SIG-M5 treated with dmso at 0.1 percent for 504 hours (cell line): ENCODE measurements around the gene KHDRBS2.
A peak's percentile ranks its signal among the peaks of the same experiment; 100 is the strongest.

Source experiments
- DNase-seq: peaks from one replicate; lab custom pipeline; 2025; ENCODE audit not compliant: unreplicated experiment; lab: John Stamatoyannopoulos, UW

Gene KHDRBS2

DNA sequence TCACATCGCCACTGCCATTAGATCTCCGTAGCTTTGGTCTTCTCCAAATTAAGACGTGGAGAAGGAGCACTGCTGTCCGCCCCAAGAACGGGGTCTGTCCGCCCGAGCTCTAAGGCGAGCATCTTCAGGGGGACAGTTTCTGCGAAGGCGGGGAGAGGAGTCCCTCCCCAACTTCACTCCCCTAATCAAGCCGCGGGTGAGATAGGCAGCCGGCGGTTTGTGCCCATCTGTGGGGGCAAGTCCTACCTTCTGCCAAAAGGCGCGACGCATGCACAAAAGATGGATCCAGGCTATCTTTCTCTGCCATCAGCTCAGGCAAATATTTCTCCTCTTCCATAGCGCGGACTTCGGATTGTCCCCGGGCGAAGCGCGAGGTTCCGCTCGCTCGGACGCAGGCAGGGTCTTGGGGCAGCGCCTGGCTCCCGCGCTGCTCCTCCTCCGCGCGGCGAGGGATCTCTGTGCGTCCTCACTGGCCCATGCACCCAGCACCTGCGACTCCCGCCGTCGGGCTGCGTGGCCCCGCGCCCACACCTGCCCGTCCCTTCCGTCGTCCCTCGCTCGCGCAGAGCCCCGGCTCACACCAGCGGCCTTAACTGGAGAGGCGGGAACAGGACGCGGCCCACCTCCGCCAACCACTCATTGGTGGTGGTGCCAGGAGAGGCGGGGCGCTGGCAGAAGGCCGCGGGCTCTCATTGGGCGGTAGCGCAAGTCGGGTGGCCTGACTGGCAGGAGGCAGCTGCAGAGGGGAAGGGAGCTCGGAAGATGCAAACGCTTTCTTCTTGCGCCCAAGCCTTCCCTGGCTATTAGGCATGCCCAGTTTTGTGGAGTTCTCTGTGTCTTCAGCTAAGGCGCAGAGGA, at the start of gene KHDRBS2:
TSS of gene KHDRBS2 (minus strand) at position 614 of the 858 bp plus-strand sequence.
- DNase-seq, result no peak

DNA sequence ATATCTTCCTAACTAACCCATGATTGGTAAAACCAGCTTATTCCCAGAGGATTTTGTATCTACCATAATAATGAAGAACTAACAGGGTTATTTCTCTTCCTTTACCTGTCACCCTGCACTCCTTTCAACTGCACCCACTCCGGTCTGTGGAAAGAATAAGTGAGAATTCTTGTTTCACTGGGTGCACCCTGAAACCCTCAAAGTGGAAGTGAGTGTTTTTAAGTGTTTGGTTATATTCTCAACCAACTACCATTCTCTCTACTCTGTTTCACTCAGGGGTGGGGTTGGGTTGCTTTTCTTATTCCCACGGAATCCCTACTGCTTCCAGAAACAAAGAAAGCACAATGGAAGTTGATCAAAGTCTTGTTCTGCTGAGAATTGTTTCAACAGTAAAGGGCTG, 42.6 kb upstream of the KHDRBS2 start:
- no peak for DNase-seq

DNA sequence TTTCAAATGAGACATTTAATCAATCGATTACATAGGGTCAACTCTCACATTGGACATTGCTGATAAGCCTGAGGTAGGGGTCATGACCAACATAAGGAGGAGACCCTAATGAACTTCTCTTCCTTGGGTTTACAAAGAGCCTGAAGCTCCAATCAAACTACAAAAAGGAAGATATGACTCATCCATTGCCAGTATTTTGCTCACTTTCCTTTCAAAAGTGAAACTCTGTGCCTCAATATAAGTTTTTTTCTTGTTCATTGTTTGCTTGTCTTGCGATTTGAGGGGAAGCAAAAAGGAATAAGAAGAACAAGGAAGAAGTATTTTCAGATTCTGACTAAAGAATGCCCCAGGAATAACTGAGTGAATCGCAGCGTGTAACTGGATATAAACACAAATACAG, 38.8 kb upstream of the KHDRBS2 start:
- DNase-seq, result no peak

DNA sequence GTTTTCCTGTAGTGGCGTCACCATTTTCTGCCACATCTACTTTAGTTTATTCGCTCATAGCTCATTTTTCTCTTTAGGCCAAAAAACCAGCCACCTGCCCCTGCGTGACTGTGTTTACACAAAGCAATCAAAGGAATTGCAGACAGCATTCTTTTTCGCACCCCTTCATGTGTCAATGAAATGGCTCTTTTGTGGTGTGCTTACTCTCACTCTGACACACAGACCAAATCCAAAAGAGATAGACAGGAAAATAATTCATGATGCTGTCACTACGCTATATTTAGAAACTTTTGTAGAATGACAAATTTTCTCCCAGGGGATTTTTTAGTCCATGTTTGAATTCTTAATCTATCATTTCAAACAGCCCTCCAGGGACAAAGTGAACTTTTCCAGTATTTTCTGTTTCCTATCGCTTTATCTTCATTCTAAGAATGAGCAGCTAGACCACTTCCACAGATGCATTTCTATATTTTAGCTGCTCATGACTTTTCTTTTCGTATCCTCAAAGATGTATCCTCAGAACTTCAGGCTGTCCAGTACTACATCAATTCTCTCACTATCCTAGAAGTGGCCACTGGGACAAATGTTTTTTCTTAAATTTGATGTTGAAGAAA, 37.9 kb upstream of the KHDRBS2 start:
- no peak for DNase-seq

DNA sequence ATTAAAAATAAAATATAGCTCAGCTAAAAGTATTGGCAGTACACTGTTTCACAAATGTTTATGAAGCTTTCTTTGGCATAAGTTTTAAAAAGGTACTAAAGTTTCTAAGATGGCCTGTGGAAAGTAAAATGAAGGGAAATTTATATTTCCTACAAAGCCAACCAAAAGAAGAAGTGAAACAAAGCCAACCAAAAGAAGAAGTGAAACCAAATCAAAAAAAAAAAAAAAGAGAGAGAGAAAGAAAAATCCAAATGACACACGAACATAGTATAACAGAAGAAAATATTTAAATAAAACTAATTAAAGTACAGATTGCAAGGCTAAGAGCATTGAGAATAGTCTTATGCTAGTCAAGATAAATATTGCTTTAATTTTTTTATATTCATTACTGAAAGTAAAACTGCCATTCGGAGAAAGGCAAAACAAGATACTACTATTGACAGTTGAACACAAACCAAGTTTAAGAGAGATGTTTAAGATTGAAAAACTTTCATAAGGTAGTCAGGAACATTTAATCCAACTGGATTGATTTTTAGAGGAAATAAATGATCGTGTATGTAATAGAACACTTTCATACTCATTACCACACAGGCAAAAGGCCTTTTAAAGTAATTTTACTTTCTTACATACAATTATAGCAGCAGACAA, 12.8 kb upstream of the KHDRBS2 start:
- DNase-seq, result peak; percentile 61

DNA sequence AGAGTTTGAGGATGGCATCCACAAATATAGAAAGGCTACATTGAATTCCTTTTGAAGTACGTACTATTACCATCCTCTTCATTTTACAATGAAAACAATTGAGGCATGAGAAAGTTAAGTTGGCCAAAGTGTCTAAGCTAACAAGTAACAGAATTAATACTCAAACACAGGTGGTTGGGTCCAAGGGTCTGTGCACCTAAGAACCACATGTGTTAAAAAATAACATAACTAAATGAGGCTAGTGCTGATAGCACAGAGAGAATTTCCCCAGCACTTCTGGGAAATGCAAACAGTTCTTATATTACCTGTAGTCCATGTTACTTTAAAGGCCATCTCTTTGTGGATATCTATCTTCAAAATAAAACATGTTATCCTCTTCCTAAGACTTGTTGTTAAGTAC, 10.5 kb upstream of the KHDRBS2 start:
- DNase-seq, result no peak

DNA sequence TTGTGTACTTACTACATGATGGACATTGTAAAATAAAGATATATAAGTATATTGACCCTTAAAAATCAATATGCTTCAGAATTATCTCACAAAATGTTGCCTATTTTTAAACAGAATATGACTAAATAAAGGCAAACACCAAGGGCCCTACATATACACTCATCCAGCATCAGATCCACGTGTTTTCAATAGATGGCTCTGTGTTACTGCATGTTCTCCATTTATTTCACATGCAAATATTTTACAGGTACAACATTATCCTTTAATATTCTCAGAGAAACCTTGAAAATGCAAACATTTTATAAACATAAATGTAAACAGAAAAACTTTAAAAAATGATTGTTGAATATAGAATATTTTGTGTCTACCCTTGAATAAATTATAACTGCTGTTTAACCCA, 2.9 kb upstream of the KHDRBS2 start:
- no peak for DNase-seq

DNA sequence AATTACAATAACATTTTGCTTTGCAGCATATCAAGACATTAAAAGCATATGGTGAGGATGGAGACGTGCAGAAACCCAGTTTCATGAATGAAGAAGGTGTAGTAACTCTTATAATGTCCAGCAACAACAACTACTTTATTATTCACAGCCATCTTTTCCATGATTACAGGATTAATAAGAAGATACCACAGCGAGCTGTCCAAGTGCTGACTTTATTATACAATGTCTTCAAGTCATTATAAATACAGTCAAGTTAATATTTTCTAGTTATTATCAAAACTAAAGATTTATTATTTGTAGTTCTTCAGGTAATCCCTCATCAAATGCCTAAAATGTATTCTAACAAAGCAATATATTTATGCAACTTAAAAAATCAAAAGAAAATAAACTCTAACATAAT, 2.5 kb upstream of the KHDRBS2 start:
- no peak for DNase-seq

DNA sequence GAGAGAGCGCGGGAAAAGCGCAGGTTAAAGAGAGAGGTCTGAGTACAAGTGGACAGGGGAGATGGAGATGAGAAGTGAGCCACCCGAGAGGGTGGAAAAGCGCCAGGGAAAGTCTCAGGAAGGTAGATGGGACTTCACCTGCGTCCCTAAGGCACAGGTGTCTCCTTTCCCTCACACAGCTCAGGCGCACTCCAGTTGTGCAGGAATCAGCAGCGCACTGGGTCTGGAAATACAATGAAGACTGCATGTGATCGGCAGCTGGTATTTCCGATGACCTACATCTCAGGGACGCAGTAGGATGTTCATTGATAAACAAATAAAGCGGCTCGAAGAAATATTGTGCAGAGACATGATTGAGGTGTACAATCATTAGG, 432 bp upstream of the KHDRBS2 start:
- DNase-seq, result no peak

DNA sequence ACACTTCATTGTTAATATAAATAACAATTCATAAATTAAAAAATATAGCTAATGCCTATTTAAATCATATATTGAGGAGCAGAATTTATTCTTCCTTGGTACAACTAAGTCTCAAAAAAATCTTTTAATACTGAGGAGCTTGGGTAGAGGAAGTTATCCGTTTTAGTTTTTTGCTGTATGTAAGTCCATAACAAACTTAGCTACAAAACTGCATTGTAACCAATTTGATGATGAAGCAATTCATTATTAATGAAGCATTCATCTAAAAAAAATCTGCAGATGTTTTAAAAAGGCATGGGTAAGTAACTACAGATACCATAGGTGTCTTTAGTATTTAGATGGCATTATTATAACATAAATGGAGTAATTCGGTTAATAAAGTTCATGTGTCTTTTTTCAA, 1.3 kb downstream of the KHDRBS2 start:
- no peak for DNase-seq

DNA sequence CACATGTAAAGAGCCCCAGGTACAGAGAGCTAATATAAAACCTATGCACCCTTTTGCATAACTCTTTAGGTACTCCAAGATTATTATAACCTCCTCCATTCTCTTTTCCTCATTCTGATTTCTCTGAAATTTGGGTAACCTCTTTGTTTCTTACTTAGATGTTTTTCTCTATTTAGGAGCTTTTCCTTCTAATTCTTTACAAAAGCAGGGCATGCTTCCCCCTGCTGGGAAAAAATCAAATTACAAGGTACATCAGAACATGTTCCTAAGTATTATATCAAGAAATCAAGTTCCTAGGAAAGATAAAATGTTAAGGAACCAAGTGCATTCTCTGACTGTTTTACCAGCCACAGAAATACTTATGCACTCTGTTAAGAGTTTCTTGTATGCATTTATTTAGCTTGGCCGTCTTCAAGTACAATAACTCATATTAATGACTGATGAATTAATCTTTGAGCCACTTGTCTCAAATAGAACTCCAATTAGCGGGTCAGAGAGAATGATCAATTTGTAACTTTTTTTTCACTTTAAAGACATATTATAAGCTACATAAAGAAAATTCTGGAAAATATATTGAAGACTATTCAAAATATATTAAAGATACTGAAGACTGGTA, 2.1 kb downstream of the KHDRBS2 start:
- DNase-seq, result peak; percentile 7

DNA sequence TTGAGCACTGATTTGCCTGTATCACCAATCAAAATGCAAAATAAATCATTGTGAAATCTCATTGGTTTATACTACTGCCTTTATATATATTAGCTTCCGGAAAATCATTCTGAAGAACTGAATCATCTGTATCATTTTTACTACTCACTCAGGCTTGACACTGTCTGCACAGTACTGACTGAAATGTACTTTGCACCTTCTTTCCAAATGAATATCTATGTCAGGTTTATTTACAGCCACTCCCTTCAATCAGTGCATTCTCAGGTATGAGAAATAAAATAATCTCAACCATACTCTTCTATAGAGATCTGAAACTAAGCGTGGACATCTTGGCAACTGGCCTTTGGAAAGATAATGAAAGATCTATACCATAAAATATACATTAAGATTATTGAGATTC, 2.7 kb downstream of the KHDRBS2 start:
- DNase-seq, result no peak

DNA sequence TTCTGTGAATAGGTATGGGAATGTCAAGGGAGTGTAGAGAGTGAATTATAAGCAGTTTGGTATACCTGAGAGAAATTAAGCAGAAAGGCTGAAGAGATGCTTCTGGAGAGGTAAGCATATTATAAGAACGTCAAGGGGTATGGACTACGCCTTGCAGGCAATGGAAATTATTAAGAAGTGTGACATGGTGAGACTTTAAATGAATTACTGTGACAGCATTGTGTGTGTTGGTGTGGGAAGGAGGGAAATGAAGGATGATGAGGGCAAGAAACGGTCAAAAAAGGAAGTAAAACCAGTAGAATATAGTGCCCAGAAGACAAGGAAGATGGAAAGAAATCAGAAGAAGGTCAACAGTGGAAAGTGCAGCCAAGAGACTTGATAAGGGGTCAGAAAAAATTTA, 5.9 kb downstream of the KHDRBS2 start:
- DNase-seq, result no peak

DNA sequence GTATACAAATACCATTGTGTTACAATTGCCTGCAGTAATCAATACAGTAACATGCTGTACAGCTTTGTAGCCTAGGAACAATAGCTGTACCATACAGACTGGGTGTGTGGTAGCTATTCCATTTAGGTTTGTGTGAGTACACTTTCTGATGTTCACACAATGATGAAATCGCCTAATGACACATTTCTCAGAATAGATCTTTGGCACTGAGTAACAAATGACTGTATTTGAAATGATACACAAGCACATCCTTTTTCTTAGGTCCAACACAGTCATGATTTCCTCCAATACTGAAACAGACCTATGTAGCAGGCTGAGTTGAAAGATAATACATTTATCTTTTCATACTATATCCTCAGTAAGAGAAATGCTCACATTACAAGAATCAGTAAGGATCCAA, 13.9 kb downstream of the KHDRBS2 start:
- DNase-seq, result no peak

DNA sequence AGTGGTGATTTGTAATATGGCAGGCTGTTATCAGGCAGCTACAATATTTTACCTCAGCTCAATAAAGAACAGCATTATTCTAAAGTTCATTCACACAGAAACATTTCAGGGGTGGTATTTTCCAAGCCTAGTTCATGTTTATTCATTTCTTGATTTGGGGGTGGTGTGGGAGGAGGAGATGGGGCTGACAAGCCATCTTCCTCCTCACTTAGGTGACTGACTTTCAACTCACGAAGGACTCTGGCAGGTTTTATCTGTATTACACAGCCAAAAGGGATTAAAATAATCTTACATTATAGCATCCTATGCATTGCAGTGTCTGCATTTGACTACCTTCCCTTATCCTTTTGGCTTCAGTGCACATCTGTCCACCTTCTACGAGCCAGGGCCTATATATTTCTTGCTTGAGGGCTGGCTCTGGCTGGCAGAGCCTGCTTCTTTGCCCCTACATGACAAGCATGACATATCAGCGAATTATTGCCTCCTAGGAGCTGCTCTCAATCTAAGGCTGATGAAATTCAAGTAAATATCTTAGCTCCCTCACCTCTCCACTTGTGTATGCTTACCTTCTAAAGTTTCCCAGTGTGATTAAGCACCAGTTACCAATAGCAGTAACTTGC, 20.0 kb downstream of the KHDRBS2 start:
- DNase-seq, result no peak

DNA sequence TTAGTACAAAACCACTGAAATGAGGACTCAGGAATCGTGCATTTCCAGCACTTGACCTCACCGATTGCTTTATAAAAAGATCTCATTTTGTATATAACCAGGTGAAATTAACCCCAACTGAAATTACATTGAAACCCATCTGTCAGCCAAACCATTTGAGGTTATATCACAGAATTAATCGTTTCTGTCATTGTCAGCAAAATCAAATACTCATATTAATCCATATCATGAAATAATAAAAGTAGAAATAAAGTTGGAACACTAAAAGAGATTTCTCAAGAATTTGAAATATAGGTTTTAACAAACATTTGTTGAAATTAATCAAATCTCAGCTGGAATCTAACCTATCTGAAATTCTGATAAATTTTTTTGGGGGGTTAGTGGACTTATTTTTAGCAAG, 23.7 kb downstream of the KHDRBS2 start:
- no peak for DNase-seq

DNA sequence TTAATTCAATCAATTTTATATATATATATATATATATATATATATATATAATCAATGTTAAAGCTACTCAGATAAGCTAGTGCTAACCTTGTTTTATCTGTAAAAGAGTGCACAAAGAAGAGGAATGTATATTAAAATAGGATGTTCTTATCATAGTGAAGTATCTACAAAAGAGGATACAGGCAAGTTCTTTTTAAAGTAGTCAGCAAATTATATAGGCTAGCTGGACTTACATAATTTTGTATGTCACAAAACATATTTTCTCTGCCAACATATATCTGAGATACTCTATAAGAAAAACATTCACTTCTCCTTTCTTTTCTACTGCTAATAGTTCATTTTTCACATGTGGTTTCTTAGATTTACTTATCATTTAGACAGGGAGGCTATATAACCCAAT, 39.9 kb downstream of the KHDRBS2 start:
- DNase-seq, result no peak

DNA sequence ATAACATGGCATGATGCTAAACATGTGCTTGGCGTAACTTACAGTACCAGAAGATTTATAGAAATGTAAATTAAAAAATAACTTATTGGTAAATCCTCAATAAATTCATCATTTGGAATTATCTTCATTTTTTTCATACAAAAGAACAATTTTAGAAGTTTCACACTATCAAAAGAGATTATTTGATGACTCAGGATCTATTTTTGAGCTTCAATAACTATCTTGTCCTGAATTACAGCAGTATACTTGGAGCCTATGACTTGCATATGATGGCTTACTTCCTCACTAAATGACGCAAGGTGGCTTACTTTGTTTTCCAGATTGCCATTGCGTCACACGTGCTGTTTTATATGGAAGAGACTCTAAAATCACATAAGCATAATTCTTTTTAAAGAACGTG, 49.2 kb downstream of the KHDRBS2 start:
- DNase-seq, result peak; percentile 31

DNA sequence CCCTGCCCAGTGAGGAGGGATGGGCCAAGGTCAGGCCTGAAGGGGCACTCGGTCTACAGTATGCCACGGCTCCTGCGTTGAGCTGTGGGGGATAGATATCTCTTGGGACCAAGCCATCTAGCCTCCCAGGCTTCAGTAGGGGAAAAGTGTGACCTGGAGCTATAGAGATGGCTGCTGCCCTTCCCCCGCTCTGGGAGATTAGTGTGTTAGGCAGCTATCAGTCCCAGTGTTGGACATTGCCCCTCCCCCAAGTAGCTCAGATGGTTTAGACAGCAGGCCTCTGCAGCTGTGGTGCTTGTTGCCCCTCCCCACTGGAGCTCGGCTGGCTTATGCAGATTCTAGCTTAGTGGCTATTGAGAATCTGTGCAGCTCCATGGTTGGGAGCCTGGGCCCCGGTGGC, 56.8 kb downstream of the KHDRBS2 start:
- no peak for DNase-seq

DNA sequence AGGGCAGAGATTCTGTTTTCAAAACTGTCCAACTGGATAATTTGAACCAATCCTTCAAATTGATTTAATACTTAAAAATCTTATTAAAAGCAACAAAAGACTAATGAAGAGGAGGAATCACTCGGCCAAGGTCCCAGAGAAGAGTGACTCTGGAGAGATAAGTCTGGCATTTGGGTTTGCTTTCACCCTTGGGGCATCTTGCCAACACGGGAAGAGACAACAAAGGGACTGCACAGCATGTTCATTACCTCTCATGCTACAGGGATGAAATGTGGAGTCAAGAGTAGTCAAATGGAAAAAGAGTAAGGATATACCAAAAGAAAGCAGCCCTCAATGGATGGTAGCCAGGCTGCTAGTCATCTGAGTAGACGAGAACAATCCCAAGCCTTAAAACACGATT, 68.2 kb downstream of the KHDRBS2 start:
- no peak for DNase-seq

DNA sequence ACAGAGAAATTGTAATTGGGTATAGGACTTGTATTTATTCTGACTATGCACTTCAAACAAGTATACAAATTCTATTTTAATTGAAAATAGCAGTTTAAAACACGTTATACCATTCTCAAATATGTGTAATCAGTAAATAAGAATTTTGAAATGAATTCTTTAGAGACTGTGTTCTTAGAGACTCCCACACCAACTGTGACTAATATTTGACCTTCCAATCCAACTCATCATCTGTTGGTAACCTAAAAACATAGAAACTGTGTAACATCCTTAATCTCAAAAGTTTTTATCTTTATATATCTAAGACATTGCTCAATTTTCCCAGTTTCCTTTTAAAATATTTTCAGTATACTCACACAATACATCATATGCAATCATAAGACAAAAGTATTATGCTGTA, 83.9 kb downstream of the KHDRBS2 start:
- no peak for DNase-seq
